Activated T-cell treated with anti-CD3 and anti-CD28 coated beads, Interleukin-2, amount 50 U/mL, for 48 hours (primary cell): ENCODE results near the gene SPDYE4.

Source experiments
- DNase-seq, 2 experiments: peaks; one replicate each; pipeline ENCODE4 v3.0.0-alpha.2; 2020

SPDYE4 gene

DNA sequence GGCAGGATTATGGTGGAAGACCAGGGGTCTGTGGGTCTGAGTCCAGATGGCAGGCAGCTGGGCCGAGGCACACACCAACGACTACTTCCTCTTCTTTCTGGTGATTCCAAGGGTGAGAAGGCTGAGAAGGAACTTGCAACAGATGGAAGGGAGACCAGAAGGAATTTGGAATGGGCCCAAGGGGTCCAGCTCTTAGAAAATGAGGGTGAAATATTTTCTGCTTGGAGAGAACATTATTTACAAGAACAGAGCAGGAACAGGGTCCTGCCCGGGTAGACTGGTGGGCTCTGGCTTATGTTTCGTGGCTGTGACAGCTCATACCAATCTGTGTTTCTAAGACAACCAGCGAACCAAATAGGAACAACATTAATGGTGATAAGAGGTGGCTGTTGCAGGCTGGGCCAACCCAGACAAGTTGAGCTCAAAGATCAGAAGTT, 50.3 kb downstream of the SPDYE4 start:
- DNase-seq = no peak

DNA sequence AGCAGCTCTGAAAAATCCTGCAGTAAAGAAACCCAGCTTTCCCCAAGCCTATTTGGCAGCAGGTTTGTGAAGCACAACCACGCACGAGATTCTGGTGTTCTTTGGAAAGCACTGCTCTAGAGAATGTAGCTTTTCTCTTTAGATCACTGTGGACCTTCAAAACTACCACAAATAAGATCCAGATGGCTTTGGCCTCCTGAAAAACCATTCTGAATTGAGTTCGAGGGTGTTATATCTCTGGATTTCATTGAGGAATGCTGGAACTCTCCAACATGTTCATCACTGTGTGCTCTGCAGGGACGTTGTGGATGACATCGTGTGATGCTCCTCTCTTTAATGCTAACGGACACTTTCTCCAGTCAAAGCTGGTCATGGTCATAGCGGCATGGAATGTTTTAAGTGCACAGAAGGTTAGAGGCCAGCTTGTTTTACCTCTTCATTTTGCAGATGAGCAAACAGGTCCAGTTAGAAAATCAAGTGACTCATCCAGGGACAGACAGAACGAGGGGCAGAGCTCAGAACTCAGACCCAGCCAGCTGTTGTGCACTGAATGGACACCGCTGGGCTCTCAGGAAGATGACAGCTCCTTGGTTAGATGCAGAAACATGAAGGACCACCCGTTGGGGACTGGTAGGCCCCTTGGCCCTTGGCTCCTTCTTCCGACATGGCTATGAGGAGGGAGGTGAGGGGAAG, 50.9 kb downstream of the SPDYE4 start:
- no peak for DNase-seq

DNA sequence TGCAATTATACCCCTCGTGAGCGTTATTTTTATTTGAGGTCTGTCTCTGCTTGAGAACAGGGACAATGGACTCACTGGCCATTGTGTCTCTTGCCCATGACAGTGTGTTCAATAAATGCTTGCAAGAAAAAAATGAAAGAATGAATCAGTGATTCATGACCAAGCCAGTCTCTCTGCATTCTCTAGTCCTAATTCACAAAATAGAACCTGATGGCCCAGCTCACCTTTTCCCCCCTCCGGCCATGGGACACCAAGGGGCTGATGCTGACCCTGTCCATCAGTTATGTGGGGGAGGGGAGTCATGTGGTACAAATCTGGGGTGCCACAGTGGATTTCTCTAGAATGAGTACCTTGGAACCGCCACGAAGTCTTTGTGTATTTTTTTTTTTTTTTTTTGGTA, 51.9 kb downstream of the SPDYE4 start:
- DNase-seq = no peak

- no peak for DNase-seq
Observed at GRCh38 chr17:8705427-8705826, 52.9 kb downstream of the SPDYE4 start.

- DNase-seq = no peak
Observed at GRCh38 chr17:8703001-8703400, 55.3 kb downstream of the SPDYE4 start.

GRCh38 chr17:8701754-8702153, 56.6 kb downstream of the SPDYE4 start:
- no peak for DNase-seq

- DNase-seq = no peak
Observed at GRCh38 chr17:8701221-8701620, 57.1 kb downstream of the SPDYE4 start.
